ENCODE measurements around the gene TNFSF13.
A peak's percentile ranks its signal among the peaks of the same experiment; 100 is the strongest.

Gene TNFSF13

GRCh38 chr17:7548585-7549400 is 9.8 kb upstream of the TNFSF13 start, which contains the start of gene TNFSF12:
Gene TNFSF12 (plus strand): TSS chr17:7549058. CDS start chr17:7549154, 96 bp downstream.
- TF ChIP-seq EZH2phosphoT487 (IDR thresholded peaks at IDR 0.05; ENCODE audit: low read length) = no peak
- no peak for TF ChIP-seq CTCF (IDR thresholded peaks at IDR 0.05; ENCODE audit: low read length)
- no peak for TF ChIP-seq EZH2 (optimal IDR thresholded peaks at IDR 0.05; ENCODE audit: low read depth, low read length)
- Histone ChIP-seq H2AFZ (ENCODE audit: low read length) (0 out of 2 replicates have a peak within 1 kb of the TSS, but pooled peaks have one; percentile 34), H3K27ac (ENCODE audit: low read length) (no peak within 1 kb of the TSS)

GRCh38 chr17:7549401-7550055 is 9.0 kb upstream of the TNFSF13 start:
- H3K9me2 ChIP-seq (replicated peaks; ENCODE audit: insufficient read depth, low read length) = no peaks in the 10 kb centered on the region
- H3K4me1 ChIP-seq (ENCODE audit: low read length) = peaks cover 18% of the 10 kb centered on the region
- H3K4me3 ChIP-seq (ENCODE audit: low read length) = no peak overlapping the region
- H4K20me1 ChIP-seq (ENCODE audit: insufficient read depth, low read length) = no peaks in the 10 kb centered on the region
- H3K4me2 ChIP-seq (ENCODE audit: low read depth, low read length) = no peak overlapping the region
- no peak overlapping the region for H3K27ac ChIP-seq (ENCODE audit: low read length)
- no peak overlapping the region for H3K9ac ChIP-seq (ENCODE audit: low read length)
- H3K79me2 ChIP-seq (ENCODE audit: low read length) = no peaks in the 10 kb centered on the region
- no peaks in the 10 kb centered on the region for H3K36me3 ChIP-seq (replicated peaks; ENCODE audit: insufficient read depth, low read length)
- no peak overlapping the region for H2AFZ ChIP-seq (ENCODE audit: low read length)
- H3F3A ChIP-seq (ENCODE audit: insufficient read depth, low read length) = peaks cover 18% of the 10 kb centered on the region
- H3K9me3 ChIP-seq (replicated peaks; ENCODE audit: insufficient read depth, low read length) = no peaks in the 10 kb centered on the region
- TF ChIP-seq EZH2phosphoT487 (IDR thresholded peaks at IDR 0.05; ENCODE audit: low read length) (no peak), CTCF (IDR thresholded peaks at IDR 0.05; ENCODE audit: low read length) (no peak), EZH2 (optimal IDR thresholded peaks at IDR 0.05; ENCODE audit: low read depth, low read length) (no peak)
- H3K27me3 ChIP-seq (replicated peaks; ENCODE audit: insufficient read depth, low read length) = peaks cover 7% of the 10 kb centered on the region
- no peak for DNase-seq

More at GRCh38 chr17:7548585-7549400, 9.8 kb upstream of the TNFSF13 start, which contains the start of gene TNFSF12:
- H3K4me2 ChIP-seq (ENCODE audit: low read depth, low read length) = peak within 1 kb of the TSS; percentile 57; the same call in 1 of the 2 replicates
- no peaks in the 10 kb centered on the region for H3K9me2 ChIP-seq (replicated peaks; ENCODE audit: insufficient read depth, low read length)
- no peaks in the 10 kb centered on the region for H3K9me3 ChIP-seq (replicated peaks; ENCODE audit: insufficient read depth, low read length)
- peaks cover 18% of the 10 kb centered on the region for H3F3A ChIP-seq (ENCODE audit: insufficient read depth, low read length)
- no peaks in the 10 kb centered on the region for H3K36me3 ChIP-seq (replicated peaks; ENCODE audit: insufficient read depth, low read length)
- peaks cover 16% of the 10 kb centered on the region for H3K4me1 ChIP-seq (ENCODE audit: low read length)
- DNase-seq = no peak
- peak within 1 kb of the TSS; percentile 35 for H3K4me3 ChIP-seq (ENCODE audit: low read length)
- no peak within 1 kb of the TSS for H3K9ac ChIP-seq (ENCODE audit: low read length)
- peaks cover 7% of the 10 kb centered on the region for H3K27me3 ChIP-seq (replicated peaks; ENCODE audit: insufficient read depth, low read length)
- H4K20me1 ChIP-seq (ENCODE audit: insufficient read depth, low read length) = no peaks in the 10 kb centered on the region
- no peaks in the 10 kb centered on the region for H3K79me2 ChIP-seq (ENCODE audit: low read length)

- no peak overlapping the region for H3K4me3 ChIP-seq (ENCODE audit: low read length)
- H3K36me3 ChIP-seq (replicated peaks; ENCODE audit: insufficient read depth, low read length) = no peaks in the 10 kb centered on the region
- TF ChIP-seq EZH2phosphoT487 (IDR thresholded peaks at IDR 0.05; ENCODE audit: low read length) (no peak), CTCF (IDR thresholded peaks at IDR 0.05; ENCODE audit: low read length) (no peak), EZH2 (optimal IDR thresholded peaks at IDR 0.05; ENCODE audit: low read depth, low read length) (no peak)
- no peak overlapping the region for H2AFZ ChIP-seq (ENCODE audit: low read length)
- H3K9me2 ChIP-seq (replicated peaks; ENCODE audit: insufficient read depth, low read length) = no peaks in the 10 kb centered on the region
- no peak overlapping the region for H3K9ac ChIP-seq (ENCODE audit: low read length)
- H3K9me3 ChIP-seq (replicated peaks; ENCODE audit: insufficient read depth, low read length) = no peaks in the 10 kb centered on the region
- H3F3A ChIP-seq (ENCODE audit: insufficient read depth, low read length) = peaks cover 18% of the 10 kb centered on the region
- no peaks in the 10 kb centered on the region for H3K79me2 ChIP-seq (ENCODE audit: low read length)
- DNase-seq = no peak
- H3K4me1 ChIP-seq (ENCODE audit: low read length) = peaks cover 18% of the 10 kb centered on the region
- no peaks in the 10 kb centered on the region for H4K20me1 ChIP-seq (ENCODE audit: insufficient read depth, low read length)
- no peak overlapping the region for H3K27ac ChIP-seq (ENCODE audit: low read length)
- peaks cover 7% of the 10 kb centered on the region for H3K27me3 ChIP-seq (replicated peaks; ENCODE audit: insufficient read depth, low read length)
- no peak overlapping the region for H3K4me2 ChIP-seq (ENCODE audit: low read depth, low read length)
Measured at GRCh38 chr17:7550344-7550743, 8.2 kb upstream of the TNFSF13 start.
